CD1c-positive myeloid dendritic cell (primary cell): ENCODE measurements around the gene ERCC6L.

ENCODE experiments used
- DNase-seq: peaks from one replicate; pipeline ENCODE4 v3.0.0-alpha.2; 2016; ENCODE audit errors: extremely low spot score

ERCC6L gene

DNA sequence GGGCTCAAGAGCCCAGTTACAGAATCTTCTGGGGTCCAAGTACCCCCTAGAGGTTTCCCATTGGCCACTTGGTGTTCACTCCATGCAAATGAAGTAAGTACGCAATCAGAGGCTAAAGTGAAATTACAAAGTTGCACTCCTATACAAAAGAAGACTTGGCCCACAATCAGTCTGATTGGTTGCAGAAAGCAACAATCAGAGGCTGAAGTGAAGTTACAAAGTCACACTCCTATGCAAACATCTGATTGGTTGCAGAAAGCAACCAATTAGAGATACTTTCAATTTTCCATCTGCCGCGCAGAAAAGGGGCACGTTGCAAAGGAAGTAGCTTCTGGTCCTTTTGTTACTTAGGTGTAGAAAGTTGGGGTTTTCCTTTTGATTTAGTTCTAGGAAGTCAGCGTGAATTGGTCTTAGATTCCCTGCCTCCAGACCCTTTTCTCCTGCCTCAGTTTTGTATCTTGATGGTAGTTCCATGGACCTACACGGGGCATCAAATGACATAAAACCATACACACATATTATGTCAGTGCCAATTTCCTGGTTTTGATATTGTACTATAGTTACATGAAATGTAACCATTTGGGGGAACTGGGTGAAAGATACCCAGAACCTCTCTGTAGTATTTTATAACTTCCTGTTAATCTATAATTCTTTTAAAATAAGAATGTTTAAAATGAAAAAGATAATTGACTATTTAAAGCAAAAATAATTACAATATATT is 69.7 kb downstream of the ERCC6L start:
- DNase-seq = peak; percentile 48

DNA sequence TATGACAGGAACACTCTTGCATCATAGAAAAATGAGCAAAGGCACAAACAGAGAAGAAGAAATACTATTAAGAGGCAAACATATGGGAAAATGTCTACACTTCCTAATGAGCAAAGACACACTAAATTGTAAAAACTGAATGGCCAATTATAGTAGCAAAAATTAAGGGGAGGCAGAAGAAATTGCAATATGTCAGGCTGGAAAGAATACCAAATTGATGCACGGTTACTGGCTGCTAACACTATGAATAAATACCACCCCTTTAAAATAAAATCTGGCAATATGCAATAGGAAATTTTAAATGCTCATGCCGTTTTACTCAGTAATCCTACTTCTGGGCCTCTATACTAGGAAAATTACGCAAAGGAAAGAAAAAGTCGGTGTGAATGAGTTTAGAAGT is 73.3 kb downstream of the ERCC6L start:
- no peak for DNase-seq

- no peak for DNase-seq
Observed at GRCh38 chrX:72159769-72160168, 79.1 kb downstream of the ERCC6L start.

DNA sequence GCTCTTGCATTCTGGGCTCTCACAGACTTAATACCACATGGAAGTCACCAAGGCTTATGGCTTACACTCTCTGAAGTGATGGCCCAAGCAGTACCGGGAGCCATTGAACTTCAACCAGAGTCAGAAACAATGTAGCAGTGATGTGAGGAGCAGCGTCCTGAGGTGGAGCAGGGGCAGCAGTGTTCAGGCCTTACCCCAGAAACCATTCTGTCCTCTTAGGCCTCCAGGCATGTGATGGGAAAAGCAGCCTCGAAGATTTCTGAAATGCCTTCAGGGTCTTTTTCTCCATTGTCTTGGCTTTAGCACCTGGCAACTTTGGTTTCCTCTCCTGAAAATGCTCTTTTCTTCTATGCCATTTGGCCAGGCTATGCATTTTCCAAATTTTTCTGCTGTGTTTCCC is 80.1 kb downstream of the ERCC6L start:
- DNase-seq = no peak
